GM21367 (cell line): ENCODE measurements around the gene JAKMIP1.

Source experiments
- ATAC-seq: cut with Tn5 transposase; IDR thresholded peaks from one replicate; pipeline ENCODE4 v1.9.1; 2021; ENCODE audit not compliant: unreplicated experiment

The JAKMIP1 gene

GRCh38 chr4:5976431-5976830 is 223.9 kb downstream of the JAKMIP1 start:
- ATAC-seq, result no peak
